ENCODE data around the gene SCGN.

The SCGN gene

DNA sequence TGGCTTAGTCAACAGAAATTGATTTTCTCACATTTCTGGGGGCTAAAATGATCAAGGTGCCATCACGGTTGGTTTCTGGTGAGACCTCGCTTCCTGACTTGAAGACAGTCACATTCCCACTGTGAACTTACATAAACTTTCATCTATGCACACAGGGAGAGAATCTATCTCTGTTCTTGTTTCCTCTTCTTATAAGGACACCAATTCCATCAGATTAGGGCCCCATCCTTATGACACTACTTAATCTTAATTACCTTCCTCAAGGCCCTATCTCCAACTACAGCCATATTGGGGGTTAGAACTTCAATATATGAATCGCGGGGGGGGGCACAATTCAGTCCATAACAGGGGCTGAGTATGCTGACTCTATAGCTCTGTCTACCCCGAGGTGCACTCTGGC lies 10.6 kb upstream of the SCGN start:
- DNase-seq: no peak

DNA sequence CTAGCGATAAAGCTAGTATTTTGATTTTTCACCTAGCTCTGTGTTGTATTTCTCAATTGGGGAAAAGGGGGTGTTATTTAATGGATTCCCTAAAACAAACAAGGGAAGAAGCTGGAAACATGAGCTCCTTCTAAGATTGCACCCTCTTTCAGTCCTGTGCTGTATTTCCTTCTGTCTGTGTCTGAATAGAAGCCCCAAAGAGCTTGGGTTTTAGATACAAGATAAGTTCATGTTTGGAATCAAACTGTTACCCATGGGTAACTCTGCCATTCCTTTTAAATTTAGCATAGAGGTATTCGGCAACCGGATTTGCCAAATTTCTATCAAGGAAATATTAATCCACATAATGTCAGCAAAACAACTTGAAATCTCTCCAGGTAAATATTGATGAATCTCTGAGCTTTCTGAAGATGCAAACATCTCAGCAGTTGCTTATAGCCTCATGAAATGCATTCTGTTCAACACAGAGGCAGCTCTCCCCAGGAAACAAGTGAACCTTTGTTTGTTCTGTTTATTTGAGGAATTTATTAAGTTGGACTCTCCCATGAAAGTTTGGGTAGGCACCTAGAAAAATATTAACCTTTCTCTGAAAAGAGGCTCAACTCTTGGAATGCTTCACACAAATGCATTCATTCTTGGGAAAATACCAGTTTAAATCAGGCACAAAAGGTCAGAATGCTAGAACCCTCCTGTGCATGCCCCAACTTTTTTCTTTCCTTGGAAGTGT lies 9.9 kb upstream of the SCGN start:
- no peak for DNase-seq

DNA sequence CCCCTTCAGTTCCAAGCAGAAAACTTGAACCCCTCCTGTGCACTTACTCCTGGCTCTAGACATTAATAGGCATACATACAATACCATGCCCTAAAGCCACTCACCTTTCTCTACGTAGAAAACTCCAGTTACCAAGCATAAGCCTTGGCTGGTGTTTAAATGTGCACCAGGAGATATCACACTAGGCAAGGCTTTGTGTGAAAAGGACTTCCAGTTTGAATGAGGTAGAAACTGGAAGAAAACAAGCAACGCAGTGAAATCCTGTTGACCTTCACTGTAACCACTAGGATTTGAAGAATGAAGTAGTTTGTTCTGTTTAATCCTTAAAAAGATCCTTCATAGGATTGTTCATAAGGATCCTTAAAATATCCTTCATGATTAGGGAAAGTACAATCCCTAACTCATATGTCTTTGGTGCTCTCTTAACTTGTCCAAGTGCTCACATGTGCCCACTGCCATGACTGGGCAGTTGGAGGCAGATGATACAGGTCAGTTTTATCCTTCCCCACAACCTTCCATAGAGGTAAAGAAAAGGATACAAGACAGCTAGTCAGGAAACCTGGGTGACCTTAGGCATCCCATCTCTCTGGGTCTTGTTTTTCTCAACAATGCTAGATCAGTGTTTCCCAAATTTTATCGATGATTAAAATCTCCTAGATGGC lies 9.2 kb upstream of the SCGN start:
- no peak for DNase-seq

DNA sequence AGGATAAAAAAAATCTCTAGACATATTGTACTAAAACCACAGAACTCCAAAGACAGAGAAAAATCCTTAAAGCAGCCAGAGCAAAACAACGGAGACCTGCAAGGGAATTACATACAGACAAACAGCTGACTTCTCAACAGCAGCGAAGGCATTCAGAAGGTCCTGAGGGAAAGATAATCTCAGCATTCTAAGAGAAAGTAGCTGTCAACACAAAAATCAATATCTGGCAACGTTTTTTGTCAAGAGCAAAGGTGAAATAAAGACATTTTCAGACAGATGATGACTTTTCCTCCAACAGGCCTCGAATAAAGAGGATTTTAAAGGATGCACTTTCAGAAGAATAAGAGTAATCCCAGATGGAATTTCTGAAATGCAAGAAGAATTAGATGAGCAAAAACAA lies 6.1 kb upstream of the SCGN start:
- peak; percentile 38 for DNase-seq

DNA sequence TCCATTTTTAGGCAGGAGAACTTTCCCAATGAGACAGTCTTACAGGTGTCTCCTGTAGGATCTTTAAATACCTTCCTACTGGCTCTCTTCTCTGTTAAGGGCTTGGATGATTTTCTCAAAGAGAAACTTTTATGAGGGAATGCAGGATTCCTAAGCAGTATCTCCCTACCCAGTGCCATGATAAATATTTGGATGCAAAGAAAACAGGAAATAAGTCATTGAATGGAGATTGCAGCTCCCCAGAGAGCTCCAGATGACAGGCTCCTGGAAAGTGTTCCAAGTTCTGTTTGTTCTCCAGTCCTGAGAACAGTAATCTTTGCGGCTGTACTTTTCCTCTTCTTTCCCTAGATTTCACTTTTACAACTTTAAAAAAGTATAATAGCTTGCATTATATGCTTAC lies 2.4 kb upstream of the SCGN start:
- no peak for DNase-seq

DNA sequence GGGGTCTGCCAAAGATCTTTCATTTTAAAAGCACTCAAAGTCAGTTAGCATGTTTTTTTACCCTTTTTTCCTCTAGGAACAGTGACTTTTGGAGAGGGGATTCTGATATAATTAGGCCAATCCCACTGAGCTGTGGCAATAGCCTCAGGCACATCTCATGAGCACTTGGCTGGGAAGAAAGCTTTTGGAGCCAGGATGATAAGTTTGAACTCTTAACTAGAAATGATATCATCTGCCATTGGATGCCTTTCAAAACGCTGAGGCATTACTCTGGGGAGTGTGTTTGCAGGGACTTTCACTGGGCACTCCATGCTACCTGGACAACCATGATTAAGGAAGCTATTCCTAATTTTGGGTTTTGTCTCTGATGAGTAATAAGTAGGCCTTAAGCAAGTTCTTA lies 3.7 kb downstream of the SCGN start:
- no peak for DNase-seq

DNA sequence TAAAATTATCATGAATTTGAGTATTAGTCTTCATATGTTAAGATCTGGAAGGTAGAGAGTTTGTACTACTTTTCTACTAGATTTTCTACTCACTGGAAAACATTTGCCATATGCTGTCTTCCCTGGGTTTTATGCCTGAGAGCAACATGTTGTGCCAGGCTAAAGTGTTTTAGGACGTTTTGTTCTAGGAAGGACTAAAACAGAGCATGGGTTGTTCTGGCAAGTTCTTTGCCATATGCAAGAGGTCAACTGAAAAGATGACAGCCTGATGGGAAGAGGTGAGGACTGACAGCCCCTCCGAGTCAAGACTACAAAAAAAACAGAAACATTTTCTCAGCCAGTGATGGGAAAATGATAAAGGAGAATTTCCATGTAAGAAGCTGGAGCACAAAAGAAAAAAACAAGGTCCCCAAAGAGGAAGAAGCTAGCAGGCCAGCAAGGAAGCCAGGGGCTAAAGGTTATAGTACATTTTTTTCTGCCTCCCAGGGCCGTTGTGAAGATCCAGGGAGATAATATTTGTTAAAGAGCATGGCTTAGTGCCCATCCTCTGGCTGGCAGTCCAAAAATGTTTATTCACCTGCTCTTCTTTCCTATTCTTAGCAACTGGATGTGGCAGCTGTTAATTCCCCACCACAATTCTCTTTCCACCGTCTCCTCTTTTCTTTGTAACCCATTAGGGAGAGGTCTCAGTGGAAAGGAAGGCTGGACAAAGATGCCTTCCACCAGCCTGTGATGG lies 7.8 kb downstream of the SCGN start:
- DNase-seq: no peak

DNA sequence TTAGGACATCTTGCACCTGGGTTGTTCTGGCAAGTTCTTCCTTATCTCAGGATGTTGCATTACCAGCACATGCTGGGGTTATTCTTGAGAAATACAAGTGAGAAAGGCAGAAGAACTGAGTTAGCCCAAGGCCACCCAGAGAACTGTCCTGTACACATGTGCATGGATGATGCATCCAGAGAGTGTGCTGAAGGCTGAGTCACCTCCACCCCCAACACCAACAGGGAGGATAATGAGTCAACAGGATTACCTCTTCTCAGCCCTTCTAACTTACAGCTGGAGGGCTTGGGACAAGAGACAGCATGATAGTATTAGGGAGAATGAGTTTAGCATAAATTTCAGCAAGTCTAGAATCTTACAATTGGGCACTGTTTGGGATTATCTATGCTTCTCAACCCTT lies 8.5 kb downstream of the SCGN start:
- no peak for DNase-seq

DNA sequence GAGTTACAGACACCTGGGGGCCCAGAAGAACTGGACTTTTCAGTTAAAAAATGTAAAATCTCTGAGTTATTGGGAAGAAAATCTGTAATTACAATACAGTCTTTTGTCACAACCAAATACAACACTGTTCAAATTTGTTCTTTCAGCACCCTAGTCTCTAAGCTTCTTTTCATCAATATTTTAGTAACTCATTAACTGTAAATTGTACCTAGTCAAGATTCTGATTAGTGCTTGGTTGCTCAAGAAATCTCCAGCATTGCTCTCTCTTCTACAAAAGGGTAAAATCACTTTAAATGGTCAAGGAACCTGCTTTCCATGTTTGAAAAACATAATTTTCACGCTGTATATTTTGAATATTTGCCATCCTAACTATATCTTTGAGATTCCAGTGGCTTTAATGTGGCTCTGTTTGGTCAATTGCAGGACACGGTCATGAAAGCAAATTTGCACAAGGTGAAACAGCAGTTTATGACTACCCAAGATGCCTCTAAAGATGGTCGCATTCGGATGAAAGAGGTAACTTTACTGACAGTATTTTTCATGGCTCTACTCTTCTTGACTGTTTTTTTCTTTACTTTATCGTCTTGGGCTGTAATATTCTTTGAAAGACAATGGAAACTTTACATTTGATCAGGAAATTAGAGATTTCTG lies 9.2 kb downstream of the SCGN start:
- DNase-seq: no peak

DNA sequence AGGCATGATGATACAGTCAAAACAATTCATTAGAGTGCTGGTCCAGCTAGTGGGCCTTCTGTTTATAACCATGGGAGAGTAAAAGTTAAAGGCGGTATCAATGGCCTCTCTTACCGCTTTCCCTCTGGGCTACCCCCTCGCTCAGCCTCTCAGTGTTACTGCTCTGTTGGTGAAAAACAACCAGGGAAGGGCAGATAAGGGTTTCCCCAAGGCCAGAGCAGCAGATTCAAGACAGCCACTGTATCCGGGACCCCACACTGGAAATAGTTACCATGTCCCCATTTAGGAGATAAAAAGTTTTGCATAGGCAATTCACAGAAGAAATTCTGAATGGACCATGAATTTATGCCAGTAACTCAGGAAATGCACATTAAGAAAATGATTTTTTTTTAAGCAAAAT lies 13.4 kb downstream of the SCGN start:
- no peak for DNase-seq

DNA sequence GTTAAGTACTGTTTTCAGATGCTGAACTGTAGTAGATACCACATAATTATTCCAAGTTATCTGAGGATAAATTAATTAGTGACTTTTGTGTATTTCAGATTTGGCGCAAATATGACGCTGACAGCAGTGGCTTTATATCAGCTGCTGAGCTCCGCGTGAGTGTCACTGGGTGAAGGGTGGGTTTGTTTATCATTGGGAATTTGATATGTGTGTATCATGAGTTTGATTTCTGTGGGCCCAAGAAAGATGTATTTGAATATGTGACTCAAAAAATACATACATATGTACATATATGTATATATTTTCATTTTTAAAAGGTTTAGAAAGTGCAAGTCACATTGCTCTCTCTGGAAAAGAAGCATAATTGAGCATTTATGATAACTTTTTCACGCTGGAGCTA lies 17.4 kb downstream of the SCGN start:
- DNase-seq: no peak

DNA sequence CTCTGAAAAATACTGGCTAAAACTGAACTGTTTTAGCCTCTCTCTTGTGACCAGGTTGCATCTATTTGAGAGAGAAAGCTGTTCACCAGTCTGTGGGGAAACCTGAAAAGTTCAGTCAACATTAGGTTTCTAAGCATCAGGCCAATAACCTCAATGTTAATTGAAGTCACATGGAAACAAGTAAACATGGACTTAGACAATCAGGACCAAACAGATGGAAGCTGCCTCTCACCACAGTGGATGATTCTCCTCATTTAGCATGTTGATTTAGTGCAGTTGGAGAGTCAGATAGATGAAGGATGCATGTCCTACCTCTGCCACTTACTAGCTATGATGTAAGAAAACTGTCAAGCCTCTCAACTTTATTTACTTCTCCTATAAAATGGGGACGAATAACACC lies 18.2 kb downstream of the SCGN start:
- DNase-seq: no peak

DNA sequence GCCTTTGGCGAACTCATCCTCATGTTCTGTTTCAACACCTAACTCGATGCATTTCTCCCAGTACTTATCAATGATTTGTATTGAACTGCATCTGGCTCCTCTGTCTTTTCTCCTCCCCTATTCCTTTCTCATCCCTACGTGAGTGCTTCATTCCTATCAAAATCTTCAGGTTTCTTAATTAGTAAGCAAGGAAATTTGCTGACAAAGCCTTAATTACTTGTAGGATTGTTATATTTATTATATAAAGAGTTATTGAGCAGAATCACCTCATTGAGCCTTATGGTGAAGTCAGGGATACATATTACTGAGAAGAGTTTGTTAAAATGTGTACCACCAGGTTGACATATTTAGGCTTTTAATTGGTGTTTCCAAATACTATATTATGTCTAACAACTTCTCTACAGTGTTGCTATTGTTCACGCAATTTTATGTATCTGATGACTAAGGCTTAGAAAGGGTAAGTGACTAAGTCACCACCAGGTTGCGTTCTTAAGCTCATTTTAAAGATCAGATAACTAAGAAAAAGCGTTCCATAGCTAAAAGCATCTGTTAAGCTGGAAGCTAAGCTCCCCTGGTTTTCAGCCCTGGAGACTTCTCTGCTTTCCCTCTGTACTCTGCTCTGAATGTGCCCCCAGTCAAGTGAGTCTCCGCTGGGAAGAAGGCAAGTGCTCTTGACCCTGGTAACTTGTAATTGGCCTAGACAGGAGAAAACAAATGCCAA lies 18.9 kb downstream of the SCGN start:
- peak; percentile 79 for DNase-seq

DNA sequence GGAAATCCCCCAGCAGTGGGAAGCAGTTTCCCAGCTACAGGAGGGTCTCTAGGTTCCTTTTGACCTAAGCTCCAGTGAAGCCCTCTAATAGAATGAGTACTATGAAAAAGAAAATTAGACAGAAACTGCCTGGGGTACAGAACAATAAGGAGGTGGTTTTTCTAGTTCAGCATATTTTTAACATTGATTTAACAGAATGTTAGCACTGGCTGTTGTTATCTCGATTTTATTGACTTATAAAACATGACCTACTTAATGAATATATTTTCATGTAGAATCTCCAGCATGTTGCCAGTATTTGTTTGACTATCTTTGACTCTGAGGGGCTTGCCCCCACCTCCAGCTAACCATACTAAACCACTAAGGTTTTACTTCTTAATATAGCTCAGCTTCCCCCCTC lies 19.6 kb downstream of the SCGN start:
- peak; percentile 72 for DNase-seq

DNA sequence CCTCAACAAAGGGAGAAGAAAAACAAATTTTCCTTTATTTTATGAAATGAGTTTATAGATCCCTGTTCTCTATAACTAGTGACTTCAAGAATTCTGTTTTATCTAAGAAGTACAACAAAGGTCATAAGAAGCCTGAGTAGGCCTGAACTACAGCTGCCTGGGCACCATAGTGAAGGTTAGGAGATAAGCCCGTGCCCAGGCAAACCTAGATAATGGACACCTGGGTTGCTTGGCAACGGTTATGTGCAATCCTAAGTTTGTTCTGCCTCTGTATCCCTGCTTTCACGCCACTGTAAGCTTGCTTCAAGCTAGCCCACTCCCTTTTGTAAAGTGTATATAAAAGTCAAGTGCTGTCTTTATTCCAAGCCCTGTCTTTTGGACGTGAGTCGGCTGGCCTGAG lies 23.2 kb downstream of the SCGN start:
- DNase-seq: no peak

DNA sequence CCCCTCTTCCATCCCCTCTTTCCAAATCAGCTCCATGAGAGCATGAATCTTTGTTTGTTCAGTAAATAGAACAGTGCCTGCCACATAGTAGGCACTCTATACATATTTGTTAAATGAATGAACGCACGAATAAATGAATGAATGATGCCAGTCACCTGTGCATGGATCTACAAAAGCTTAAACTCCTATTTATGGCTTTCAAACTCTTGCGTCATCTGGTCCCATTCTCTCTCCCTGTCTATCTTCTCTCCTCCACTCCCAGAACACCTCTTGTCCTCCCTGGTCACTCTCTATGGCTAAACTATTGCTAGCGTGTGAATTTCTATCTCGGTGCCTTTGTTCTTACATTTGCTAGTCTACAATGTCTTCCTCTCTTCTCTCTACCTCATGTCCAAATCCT lies 24.8 kb downstream of the SCGN start:
- DNase-seq: no peak

DNA sequence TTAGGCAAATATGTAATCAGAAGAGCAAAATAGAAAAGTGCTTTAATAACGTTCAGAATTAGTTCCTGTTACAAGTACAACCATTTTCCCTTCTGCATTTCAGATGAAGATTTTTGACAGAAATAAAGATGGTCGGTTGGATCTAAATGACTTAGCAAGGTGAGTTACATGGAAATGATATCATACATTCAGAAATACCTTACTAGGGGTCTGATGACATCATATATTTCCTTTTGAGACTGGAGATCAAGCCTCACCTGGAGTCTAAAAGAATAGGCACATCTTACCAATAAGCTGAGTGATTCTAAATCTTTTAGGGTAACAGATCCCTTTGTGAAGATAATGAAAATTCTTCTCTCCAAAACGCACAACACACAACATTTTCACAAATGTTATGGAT lies 29.8 kb downstream of the SCGN start:
- DNase-seq: no peak

DNA sequence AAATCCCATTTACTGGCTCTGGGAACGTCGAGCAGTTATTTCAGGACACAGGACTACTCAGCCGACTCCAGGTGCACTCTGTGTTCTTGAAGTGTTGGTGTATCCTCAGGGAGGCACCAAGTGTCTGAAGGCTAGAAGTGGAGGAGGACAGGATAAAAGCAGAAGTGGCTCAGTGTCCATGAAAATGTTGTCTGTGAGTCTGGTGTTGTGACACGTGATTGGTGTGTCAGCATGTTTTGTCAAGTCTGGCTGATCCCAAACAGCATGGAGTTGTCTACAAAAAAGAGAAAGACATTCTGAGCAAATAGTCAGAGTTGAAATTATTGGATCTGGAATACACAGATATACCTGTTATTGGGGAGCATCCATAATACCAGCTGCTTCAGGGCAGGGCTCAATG lies 30.3 kb downstream of the SCGN start:
- no peak for DNase-seq

DNA sequence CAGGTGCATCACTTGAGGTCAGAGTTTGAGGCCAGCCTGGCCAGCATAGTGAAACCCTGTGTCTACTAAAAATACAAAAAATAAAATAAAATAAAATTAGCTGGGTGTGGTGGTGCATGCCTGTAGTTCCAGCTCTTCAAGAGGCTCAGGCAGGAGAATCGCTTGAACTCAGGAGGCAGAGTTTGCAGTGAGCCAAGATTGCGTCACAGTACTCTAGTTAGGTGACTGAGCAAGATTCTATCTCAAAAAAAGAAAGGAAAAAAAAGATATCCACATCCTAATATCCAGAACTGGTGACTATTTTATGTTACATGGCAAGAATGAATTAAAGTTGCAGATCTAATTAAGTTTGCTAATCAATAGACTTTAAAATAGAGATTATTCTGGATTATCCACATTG lies 32.5 kb downstream of the SCGN start:
- no peak for DNase-seq

DNA sequence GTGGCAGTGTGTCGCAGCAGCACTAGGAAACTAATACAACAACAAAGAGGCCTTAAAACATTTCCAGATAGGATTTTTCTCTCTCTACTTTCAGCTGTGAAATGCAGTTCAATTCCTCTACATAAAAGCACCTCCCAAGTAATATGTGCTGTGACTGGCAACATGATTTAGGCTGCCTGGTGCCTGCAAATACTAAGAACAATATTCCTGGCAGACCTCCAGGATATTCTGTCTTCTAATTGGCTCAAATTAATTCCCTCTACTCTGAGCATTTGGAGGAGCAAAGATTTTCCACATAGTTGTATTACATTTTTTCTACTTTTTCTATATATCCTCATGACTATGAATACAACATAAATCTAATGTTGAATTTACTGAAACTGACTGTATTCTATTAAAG lies 33.2 kb downstream of the SCGN start:
- no peak for DNase-seq

DNA sequence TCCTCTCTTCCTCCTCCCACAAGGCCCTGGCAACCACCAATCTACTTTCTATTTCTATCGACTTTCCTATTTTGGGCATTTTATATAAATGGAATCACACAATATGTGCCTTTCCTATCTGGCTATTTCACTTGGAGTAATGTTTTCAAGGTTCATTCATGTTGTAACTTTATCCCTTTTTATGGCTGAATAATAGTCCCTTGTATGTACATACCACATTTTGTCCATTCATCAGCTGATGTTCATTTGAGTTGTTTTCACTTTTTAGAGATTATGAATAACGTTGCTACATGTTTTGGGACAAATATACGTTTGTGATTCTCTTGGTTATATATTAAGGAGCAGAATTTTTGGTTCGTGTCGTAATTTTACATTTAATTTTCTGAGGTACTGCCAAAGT lies 33.9 kb downstream of the SCGN start:
- no peak for DNase-seq

DNA sequence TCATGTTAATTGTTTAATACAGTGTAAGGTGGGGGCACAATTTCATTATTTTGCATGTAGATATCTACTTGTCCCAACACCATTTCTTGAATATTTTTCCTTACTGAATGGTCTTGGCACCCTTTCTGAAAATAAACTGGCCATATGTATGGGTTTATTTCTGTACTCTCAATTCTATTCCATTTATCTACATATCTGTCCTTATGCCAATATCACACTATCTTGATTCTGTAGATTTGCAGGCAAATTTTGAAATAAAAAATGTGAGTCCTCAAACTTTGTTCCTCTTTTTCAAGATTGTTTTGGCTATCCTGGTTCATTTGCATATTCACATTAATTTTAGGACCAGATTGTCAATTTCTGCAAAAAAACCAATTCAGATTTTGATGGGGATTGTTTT lies 34.8 kb downstream of the SCGN start:
- DNase-seq: no peak

DNA sequence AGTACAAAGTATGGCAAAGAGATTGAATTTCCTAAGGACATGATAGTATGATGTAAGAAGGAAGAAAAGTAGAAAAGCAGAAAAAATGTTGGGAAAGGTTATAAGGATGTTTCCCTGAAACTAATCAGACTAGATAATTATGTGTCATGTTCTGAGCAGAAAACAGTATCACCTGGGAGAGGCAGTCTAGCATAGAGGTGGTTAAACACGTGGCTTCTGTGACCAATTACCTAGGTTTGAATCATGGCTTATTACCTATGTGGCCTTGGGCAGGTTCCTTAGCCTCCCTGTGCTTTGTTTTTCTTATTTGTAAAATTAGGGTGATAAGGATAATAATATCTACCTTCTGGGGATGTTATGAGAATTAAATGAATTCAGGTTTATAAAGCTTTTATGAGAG lies 38.0 kb downstream of the SCGN start:
- DNase-seq: no peak
